Right lobe of liver (tissue), 4 donors: Measurements from ENCODE around the gene RHOBTB1.

Experiments
- CTCF ChIP-seq, 4 donors: fragments of 200-600 bp in 3 of 4; fragments of 450-650 bp in 1 of 4; IDR thresholded peaks; one replicate each; pipeline versions ENCODE4 v1.5.1 to v1.8.0; 2016 to 2022; ENCODE audit warnings: antibody characterized with exemption in 4 of 4, mild to moderate bottlenecking in 2 of 4
- POLR2A ChIP-seq: fragments of 450-650 bp; IDR thresholded peaks from one replicate; pipeline ENCODE4 v1.6.1; 2017; ENCODE audit warnings: antibody characterized with exemption, mild to moderate bottlenecking
- donor health status: DM: no; HTN: no; CAD: no.
- donor health status: DM: no; HTN: no; CAD: no.
- donor health status: DM: no; HTN: yes; CAD: no.

DNA sequence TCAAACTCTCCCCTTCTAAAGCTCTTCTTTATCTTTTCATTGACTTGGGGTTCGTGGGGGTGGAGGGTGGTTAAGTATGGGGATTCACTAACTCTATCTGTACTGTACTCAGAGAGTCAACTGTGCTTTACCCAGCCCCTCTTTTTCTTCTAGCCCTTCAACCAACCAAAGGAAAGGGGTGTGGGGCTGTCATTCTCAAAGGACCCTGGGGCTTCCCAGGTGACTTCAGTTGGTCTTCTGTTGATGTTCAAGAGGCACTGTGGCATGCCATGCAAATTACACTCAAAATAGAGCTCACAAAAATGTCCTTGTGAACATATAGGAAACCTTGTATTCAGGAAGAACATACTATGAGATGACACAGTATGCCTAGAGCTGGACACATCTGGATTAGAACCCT is 16.9 kb upstream of the RHOBTB1 start:
- TF ChIP-seq CTCF (IDR thresholded peaks at IDR 0.05) (no peak), POLR2A (no peak)
